Stimulated activated naive CD8-positive, alpha-beta T cell treated with anti-CD3 and anti-CD28 coated beads, Interleukin-15, Interleukin-2, amounts not matched to agents 100 U/mL and 50 U/mL, for 24 hours (primary cell): Measurements from ENCODE around the gene ATP2B2.

ENCODE experiments used
- ATAC-seq: fragments of 150-1000 bp; cut with Tn5 transposase; one replicate; pipeline ENCODE4 v1.10.0; 2021
- DNase-seq: peaks from one replicate; pipeline ENCODE4 v3.0.0; 2021

Gene ATP2B2

DNA sequence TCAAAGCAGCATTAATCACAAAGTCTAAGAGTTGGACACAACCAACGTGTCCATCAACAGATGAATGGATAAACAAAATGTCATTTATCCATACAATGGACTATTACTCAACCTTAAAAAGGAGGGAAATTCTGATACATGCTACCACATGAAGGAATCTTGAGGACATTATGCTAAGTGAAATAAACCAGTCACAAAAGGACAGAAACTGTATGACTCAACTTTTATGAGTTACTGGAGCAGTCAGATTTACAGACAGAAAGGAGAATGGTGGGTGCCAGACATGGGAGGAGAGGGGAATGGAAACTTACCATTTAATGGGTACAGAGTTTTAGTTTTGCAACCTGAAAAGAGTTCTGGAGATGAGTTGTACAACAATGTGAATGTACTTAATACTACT lies 141.5 kb downstream of the ATP2B2 start:
- peak; percentile 69 for ATAC-seq
- no peak for DNase-seq

DNA sequence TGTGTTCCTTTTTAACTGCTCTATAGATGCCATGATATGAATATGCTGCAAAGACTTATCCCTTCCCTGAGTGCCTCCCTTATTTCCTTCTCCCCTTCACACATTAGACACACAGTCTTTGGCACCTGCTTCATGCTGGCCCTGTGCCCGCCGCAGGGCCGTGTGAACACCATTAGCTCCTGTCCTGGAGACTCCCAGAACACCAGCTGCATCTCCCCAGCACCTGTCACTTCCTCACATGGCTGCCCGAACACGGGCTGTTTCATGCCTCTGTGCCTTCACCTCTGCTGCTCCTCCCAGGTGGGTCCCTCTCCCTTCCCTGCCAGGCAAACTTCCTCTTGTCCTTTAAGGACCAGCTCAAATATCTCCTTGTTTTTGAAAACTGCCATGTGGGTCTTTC lies 144.0 kb downstream of the ATP2B2 start:
- no peak for DNase-seq
- no peak for ATAC-seq

DNA sequence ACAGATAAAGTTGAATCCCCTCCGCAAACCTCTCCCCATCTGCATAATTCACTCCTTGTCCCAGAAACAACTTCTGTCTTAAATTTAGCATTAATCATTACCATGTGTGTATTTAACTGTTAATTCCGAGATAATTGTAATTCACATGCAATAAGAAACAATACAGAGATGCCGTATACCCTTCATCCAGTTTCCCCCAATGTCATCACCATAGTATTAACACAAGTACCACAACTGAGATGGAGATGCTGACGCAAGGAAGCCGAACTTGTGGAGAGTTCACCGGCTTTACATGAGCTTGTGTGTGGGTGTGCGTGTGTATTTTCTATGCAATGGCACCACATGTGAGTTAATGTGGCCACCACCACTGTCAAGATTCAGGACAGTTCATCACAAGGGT lies 144.9 kb downstream of the ATP2B2 start:
- ATAC-seq: no peak

DNA sequence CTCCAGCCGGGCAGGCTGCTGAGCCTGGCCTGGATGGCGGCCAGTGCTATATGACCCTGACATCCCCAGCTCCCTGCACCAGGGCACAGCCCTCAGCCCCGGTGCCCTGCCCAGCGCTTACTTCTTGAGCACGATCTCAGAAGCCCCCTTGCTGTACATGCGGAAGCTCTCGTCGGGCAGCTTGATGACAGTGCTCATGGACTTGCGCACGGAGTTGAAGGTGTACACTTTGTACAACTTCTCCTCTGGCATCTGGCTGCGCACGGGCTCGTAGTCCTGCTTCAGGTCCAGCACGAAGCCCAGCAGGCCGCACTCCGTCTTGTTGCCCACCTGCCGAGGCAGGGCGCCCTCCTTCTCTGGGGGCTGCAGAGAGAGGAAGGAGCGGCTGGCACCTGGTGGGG lies 145.6 kb downstream of the ATP2B2 start:
- ATAC-seq: no peak
- no peak for DNase-seq

More for the DNA sequence above, 144.9 kb downstream of the ATP2B2 start:
- no peak for DNase-seq

DNA sequence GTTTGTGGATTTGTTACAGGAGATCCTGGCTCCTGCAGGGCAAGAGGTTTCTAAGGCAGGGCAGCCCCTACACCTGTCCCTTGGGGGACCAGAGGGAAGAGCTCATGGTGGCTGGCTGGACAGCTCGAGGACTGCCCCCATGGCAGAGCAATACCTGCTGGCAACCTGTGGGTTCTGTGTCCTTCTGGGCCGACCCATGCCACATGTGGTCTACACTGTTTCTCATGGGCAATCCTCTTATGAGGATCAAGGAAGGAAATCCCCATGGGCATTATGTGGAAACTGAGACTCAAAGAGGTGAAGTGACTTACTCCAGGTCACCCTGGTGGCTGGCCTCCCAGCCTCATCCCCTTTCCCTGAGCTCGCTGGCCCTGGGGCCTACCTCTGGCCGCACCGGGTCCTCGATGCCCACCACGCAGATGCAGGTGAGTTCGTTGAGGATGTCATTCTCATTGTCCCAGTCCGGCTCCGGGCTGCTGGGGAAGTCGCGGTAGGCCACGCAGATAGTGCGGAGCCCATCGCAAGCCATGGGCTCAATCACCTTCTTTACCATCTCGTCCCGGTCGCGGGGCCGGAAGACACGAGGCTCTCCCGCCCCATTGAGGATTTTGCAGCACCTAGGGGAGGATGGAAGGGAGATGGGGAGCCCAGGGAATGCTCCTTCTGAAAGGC lies 146.9 kb downstream of the ATP2B2 start:
- DNase-seq: no peak
- no peak for ATAC-seq

DNA sequence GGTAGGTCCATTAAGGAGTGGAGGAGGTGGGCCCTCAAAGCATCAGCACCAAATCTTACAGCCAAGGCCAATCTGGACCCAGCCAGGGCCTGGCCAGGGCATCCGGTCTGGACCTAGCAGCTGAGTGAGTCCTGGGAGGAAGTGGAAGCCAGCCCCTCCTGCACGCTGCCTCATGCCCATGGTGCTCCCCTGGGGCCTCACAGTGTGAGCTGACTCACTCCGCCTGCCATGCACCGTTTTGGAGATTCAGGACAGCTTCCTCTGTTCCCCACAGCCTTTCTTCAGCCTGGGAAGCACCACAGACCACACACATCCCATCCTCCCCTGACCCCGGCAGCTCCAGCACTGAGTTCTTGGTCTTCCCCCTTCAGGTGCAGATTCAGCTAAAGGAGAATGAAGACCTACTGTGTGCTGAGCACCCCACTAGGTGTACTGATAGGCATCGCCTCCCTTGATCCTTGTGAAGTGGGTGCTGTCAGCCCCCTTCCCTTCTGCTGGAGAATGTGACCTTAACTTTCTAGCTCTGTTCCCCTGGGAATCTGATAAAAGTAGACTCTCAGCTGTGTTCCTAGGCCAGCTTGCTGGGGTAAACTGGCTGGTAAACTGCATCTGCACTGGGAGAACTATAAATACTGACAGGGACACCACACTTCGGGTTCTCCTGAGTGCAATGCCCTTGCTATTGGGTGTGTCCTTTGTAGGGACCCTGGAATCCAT lies 147.6 kb downstream of the ATP2B2 start:
- DNase-seq (no peak), ATAC-seq (peak; percentile 41)

DNA sequence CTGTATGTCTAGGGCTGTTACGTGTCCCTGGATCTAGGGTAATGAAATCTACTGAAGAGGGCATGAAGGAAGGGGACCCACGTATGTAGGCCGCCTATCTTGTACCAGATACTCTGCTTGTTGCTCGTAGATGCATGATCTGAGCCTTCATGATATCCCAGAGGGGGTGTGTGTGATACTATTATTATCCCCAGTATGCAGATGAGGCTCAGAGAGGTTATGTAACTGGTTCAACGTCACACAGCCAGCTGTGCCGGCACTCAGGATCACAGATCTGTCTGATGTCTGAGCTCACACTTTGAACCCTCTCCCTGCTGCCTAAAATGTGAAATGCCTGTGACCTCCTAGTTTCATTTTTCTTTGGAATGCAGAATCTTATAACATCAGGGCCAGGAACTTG lies 148.3 kb downstream of the ATP2B2 start:
- DNase-seq (no peak), ATAC-seq (no peak)

DNA sequence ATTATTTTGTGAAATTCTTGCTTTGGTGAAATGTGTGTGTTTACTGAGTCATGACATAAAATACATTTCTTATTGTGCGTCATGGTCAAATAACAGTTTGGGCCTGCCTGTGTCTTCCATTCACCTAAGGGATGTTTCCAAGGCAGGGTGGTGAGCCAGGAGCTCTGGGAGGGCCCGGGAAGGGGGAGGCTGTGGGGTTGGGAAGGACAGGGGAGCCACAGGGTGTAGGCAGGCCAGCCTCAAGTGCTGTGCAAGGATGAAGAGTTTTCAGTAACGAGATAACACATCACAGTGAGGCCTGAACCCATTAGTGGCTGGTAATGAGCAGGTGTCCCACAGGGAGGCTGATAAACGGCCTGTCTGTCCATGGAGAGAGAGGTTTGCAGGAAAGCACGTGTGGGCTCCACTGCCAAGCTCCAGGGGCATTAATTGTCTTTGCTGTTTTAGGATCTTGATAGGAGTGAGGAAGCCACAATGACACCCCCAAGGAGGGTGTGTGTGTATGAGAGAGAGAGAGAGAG lies 148.9 kb downstream of the ATP2B2 start:
- ATAC-seq (no peak), DNase-seq (no peak)

DNA sequence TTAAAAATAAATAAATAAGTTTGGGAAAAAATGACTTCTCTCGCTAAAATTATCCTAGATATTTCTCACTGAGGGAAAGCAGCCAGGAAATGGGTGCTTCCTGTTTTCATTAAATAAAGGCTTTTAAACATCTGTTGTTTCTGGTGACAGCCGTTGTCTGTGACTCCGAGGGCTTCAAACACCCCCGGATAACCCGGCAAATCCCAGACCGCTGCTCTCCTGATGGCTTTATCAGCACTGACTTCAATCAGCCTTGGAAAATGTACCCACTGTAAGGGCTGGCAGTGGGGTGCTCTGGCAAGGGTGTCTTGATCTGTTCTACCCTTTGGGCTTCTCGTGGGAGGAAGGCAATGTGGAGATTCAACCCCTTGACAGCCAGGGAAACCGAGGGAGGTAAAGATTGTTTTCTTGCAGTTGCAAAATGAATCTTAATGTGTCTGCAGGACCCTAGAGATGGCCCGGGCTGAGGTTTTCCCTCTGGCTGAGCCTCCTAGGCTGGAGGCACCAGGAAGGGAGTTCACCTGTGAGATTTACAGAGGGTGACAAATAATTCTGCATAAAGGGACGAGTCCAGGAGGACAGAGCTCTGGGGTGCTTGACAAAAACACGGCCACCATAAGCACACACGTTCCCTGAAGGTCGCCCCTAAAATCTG lies 150.9 kb downstream of the ATP2B2 start:
- DNase-seq (no peak), ATAC-seq (no peak)

DNA sequence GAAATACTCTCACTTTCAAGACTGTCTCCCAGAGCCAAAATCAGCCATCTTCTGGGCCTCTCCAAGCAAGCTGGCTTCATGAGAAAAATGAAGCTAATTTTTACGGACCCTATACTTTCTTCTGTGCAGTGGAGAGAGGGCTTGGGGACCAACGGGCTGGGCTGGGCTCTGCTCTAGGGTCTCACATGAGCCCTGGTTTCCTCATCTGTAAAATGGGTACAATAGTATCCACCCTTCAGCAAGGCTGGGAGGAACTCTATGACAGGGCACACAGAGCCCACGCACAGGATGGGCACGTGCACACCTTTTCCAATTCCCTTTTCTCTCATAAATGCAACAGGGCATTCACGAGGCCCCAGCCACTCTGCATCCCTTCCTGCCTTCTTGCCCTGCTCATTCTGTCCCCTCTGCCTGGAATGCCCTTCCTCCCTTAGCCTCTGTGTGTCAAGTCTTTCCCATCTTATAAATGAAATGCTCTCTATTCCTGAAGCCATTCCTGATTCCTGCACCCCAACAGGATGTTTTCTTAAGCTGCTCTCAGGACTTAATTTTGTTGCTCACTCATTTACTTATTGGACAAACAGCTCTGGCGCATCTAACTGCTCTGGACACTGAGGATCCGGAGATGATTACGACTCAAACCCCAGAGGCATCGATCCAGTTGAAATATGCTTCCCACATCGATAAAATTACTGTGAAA lies 151.6 kb downstream of the ATP2B2 start:
- ATAC-seq: no peak
- DNase-seq: no peak

DNA sequence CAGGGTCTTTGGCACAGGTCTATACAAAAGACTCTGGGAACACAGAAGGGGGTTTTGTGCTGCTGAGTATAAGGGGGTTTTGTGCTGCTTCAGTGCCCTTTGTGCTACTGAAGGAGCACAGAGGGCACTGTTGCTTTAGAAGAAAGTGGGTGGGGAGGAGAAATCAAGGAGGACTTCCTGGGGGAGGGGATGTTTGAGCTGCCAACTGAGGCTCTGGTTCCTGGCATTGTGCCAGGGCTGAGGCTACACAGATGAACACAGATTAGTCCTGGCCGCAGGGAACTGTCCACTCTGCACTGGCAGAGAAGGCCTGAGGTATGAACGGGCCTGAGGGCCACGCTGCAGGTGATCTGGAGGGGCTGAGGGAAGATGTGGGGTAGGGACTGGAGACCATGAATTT lies 152.2 kb downstream of the ATP2B2 start:
- ATAC-seq (no peak), DNase-seq (no peak)

DNA sequence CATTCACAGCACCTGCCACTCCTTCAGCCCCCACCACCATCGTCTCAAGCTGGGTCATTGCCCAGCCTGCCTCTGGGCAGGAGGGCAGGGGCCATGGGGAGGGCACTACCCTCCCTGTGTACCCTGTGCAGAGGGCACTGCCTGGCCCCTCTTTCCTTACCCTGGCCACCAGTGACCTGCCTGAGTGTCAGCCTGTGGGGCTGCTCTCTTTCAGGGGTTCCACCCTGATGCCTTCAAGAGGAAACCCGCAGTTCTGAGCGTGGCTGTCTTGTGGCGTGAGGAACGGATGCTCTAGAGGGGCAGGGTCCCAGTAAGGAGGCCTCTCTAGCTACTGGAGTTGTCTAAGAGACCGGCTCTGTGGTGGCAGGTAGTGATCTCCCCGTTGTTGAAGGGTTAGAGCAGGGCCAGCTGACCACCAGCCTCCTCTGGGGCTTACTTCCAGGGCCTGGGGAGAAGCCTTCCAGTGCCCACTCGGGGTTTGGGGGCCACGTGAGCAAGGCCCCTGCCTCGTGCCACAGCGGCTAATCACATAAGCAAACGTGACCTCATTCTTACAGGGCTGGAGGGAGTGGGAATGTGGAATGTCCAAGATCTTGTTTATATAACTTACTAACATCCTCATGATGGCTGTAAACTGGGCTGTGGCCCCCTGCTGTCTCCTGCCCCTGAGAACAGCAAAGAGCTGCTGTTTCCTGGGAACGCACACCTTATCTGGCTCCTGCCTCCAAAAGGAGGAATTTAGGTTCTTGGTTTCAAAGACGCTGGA lies 153.1 kb downstream of the ATP2B2 start:
- ATAC-seq (no peak), DNase-seq (no peak)

DNA sequence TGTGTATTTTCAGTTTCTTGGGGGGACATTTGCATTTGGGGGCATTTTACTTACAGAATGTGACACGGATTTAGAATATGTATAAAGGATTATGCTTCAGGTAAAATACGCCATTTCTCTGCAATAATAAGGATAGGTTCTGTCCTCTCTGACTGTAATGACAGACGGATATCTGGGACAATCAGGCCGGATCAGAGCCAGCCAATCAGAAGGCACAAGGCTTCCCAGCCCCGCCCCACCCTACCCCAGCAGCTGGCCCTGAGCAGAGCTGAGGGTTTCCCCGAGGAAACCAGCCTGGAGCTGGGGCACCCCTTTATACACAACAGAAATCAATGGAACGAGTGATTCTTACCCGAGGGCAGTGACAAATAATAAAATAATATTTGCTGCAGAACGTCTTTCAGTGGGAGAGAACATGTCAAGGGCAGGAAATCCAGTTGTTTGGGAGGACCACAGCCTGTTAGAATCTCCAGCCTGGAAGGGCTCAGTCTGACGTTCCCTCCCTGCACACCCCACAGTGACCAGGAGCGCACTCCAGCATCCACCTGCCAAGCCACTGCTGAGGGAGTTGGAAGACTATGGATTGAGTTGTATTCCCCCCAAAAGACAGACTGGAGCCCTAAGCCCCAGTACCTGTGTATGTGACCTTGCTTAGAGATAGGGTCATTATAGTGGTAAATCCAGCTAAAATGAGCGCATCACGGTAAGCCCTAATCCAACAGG lies 154.2 kb downstream of the ATP2B2 start:
- DNase-seq (no peak), ATAC-seq (no peak)

DNA sequence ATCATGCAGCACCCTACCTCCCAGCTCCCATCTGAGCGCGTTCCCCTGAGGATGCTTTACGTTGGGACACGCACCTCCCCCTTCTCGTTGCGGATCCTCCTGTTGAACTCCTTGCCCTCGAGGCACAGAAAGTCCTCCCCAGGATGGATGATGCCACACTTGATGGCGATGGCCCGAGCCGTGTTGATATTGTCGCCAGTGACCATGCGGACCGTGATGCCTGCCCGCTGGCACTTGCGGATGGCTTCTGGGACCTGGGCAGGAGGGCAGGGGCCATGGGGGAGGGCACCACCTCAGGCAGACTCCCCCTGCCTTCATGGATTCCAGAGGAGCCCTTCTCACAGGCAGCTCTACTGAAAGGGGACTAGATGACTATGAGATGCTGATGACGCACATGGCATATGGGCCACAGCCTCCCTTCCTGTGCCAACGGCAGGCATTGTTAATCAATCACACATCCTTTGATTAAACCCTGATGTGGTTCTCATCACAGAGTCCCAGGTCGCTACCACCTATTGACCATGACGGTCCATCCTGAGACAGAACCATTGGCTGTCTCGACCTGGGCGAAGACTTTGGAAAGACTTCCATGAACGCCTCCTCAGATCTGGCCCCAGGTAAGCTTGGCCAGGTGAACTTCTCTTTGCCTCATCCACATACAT lies 154.9 kb downstream of the ATP2B2 start:
- ATAC-seq (no peak), DNase-seq (no peak)

DNA sequence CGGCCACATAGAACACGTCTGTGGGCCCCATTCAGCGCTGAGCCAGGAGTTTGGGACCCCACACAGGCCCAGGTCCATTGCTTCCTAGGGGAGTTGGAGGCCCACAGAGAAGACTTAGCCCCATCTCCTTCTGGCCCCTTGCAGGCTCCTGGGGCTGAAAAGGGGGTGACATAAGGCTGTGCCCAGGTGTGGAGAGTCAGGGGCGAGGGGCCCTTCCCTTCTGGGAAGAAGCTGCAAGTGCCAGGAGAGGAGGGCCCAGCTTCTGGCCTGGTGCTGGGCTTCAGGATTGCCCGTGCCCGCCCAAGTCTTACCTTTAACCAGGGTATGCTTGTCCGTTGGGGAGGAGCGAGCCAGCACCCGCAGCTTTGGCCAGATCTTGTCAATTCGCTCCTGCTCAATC lies 155.6 kb downstream of the ATP2B2 start:
- no peak for ATAC-seq
- DNase-seq: no peak

DNA sequence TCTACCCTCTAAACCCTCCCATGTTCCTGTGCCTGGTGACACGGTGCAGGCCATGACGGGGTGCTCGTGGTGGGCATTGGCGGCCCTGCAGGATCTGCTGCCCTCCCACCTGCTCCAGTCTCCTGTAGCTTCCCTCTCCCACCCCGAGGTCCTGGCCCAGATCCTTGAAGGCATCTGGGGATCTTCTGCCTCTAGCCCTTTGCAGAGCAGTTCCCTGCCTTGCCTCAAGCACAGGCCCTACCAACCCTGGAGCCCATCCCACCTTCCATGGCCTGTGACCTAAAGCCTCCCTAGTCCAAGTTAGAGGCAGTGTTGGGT lies 157.0 kb downstream of the ATP2B2 start:
- DNase-seq: no peak
- ATAC-seq: no peak

DNA sequence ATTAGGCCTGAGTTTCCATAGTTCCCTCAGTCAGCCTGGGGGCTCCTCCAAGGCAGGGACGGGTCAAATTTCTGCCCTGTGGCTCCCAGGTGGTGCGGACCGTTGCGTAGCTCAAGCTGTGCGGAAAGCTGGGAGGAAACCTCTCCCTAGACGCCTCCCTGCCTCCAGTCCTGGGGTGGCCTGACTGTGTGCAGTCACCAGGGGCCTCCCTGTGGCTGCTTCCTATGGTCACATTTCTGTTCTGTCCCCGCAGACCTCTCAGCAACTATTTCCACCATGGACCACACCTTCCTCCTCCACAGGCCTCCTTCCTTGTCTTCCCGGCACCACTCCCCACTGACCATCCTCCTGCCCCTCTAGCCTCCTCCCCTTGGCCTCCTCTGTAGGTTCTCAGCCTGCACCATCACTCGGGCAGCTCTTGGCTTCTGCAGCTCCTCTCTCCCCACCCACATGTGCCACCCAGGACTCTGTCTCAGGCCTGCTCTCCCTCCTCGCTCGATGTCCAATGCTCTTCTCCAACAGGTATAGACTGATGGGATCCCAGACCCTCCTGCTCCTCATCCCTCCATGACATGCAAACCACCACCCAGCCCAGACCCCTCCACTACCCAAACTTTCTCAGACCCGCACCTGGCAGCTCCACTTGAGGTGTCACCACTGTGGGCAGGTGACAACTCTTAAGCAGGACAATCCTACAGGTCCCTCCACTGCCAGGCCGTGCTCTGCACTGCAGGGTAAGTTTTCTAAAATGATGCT lies 157.6 kb downstream of the ATP2B2 start:
- no peak for DNase-seq
- no peak for ATAC-seq

DNA sequence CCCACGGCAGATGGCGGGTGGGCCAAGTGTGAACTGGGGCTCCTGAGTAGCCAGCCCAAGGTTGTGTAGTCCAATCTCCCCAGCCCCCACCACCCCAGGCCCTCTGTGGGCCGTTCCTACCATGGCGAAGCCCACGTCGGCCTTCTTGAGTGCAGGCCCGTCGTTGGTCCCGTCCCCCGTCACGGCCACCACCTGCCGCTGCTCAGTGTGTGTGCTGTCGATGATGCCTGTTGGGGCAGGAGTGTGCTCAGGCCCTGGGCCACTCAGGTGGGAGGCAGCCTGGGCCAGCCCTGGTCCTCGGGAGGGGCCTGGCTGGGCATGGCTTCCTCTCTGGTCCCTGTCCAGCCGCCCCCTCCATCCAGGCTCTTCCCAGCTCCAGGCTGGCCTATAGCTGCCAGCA lies 159.5 kb downstream of the ATP2B2 start:
- DNase-seq (no peak), ATAC-seq (no peak)

DNA sequence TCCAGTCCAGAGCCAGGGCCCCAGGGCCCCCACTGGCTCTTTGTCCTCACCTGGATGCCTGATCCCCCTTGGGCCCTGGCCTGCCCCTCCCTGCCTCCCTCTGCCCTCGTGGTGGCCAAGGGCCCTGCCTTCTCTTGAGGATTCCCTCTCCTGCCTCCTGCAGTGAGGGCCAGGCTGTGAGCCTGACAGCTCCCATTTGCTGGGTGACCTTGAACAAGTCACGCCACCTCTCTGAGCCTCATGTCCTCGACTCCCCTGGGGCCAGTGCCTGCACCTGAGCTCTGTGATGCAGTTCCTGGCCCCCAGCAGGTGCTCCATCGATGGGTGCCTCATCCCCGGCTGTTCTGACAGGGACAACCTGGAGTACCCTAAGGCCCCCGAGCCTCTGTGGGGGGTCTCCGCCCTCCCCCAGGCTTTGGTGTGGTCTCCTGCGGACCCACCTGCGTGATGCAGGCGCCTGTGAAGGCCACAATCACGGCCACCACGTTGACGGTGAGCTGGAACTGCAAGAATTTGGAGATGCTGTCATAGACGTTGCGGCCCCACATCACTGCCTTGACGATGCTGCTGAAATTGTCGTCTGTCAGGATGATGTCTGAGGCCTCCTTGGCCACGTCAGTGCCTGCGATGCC lies 160.3 kb downstream of the ATP2B2 start:
- DNase-seq (no peak), ATAC-seq (no peak)
